Measurements from ENCODE around the gene DNAH6.

DNAH6 gene

DNA sequence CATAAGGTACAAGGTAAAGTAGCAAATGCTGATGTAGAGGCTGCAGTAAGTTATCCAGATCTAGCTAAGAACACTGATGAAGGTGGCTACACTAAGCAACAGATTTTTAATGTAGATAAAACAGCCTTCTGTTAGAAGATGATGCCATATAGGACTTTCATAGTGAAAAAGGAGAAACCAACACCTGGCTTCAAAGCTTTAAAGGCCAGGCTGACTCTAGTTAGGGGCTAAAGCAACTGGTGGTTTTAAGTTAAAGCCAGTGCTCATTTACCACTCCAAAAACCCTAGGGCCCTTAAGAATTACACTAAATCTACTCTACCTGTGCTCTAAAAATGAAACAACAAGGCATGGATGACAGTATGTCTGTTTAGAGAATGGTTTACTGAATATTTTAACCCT lies 131.0 kb downstream of the DNAH6 start:
- no peak overlapping the region for H2BK5ac ChIP-seq (ENCODE audit: low read length)
- H3K79me2 ChIP-seq (ENCODE audit: control insufficient read depth, insufficient read depth, low read length) = no peaks in the 10 kb centered on the region
- no peak overlapping the region for H3K9ac ChIP-seq (ENCODE audit: low read length)
- no peak overlapping the region for H3K27ac ChIP-seq (ENCODE audit: low read depth, low read length)
- H3K36me3 ChIP-seq (ENCODE audit: control insufficient read depth, insufficient read depth, low read length) = no peaks in the 10 kb centered on the region
- H3K4me3 ChIP-seq (ENCODE audit: low read length) = no peak overlapping the region
- H3K4me1 ChIP-seq (ENCODE audit: control insufficient read depth, low read depth, low read length) = no peaks in the 10 kb centered on the region
- no peak overlapping the region for H2BK15ac ChIP-seq (replicated peaks; ENCODE audit: low read depth)
- no peak overlapping the region for H2BK120ac ChIP-seq (ENCODE audit: low read depth, low read length)
- no peak overlapping the region for H3K4ac ChIP-seq (ENCODE audit: low read depth, low read length)
- no peak overlapping the region for H2AK5ac ChIP-seq (ENCODE audit: low read length)
- no peak overlapping the region for H4K8ac ChIP-seq (ENCODE audit: low read depth, low read length)
- no peak for DNase-seq
- H4K5ac ChIP-seq (ENCODE audit: low read length) = no peak overlapping the region
- no peak overlapping the region for H3K23ac ChIP-seq (ENCODE audit: low read length)
- no peaks in the 10 kb centered on the region for H3K27me3 ChIP-seq (ENCODE audit: insufficient read depth, low read length, poor library complexity)
- H3K79me1 ChIP-seq (ENCODE audit: low read length) = no peaks in the 10 kb centered on the region
- no peak overlapping the region for H3K4me2 ChIP-seq (ENCODE audit: low read length)
- H3K18ac ChIP-seq (ENCODE audit: low read length) = no peak overlapping the region
- H3K56ac ChIP-seq (ENCODE audit: low read length) = no peak overlapping the region

DNA sequence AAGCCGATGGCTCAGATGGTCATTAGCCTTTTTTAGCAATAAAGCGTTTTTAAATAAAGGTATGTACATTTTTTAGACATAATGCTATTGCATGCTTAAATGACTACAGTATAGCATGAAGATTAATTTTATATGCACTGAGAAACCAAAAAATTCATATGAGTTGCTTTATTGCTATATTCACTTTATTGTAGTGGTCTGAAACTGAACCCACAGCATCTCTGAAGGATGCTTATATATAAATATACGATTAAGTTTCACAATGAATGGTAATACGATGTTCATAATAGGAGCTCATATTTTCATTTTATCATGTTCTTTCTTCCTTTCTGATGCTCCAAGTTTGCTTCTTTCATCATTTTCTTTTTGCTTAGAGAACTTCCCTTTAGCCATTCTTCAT lies 132.8 kb downstream of the DNAH6 start:
- H4K5ac ChIP-seq (ENCODE audit: low read length) = no peak overlapping the region
- H2BK5ac ChIP-seq (ENCODE audit: low read length) = no peak overlapping the region

DNA sequence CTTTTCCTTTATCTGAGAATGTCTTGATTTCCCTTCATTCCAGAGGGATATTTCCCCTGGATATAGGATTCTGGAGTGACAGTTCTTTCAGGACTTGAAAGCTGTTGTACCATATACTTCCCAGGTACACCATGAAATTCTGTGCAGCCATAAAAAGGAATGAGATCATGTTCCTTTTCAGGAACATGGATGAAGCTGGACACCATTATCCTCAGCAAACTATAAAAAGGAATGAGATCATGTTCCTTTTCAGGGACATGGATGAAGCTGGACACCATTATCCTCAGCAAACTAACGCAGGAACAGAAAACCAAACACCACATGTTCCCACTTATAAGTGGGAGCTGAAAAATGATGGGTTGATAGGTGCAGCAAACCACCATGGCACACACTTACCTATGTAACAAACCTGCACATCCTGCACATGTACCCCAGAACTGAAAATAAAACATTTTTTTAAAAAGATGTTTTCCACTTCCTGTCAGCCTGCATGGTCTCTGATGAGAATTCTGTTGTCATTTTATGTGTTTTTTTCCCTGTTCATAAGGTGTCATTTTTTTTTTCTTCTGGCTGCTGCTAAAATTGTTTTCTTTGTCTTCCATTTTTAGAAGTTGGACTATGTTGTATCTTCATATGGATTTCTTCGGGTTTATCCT lies 133.3 kb downstream of the DNAH6 start:
- no peak for DNase-seq
- H2BK15ac ChIP-seq (replicated peaks; ENCODE audit: low read depth) = no peak overlapping the region
- no peaks in the 10 kb centered on the region for H3K4me1 ChIP-seq (ENCODE audit: control insufficient read depth, low read depth, low read length)
- H3K9ac ChIP-seq (ENCODE audit: low read length) = no peak overlapping the region
- H3K36me3 ChIP-seq (ENCODE audit: control insufficient read depth, insufficient read depth, low read length) = no peaks in the 10 kb centered on the region
- H3K4ac ChIP-seq (ENCODE audit: low read depth, low read length) = no peak overlapping the region
- no peak overlapping the region for H4K5ac ChIP-seq (ENCODE audit: low read length)
- H2AK5ac ChIP-seq (ENCODE audit: low read length) = no peak overlapping the region
- no peak overlapping the region for H3K56ac ChIP-seq (ENCODE audit: low read length)
- no peak overlapping the region for H4K8ac ChIP-seq (ENCODE audit: low read depth, low read length)
- no peak overlapping the region for H3K27ac ChIP-seq (ENCODE audit: low read depth, low read length)
- H3K27me3 ChIP-seq (ENCODE audit: insufficient read depth, low read length, poor library complexity) = no peaks in the 10 kb centered on the region
- no peak overlapping the region for H3K4me2 ChIP-seq (ENCODE audit: low read length)
- H3K79me2 ChIP-seq (ENCODE audit: control insufficient read depth, insufficient read depth, low read length) = no peaks in the 10 kb centered on the region
- H3K18ac ChIP-seq (ENCODE audit: low read length) = no peak overlapping the region
- H2BK120ac ChIP-seq (ENCODE audit: low read depth, low read length) = no peak overlapping the region
- H3K23ac ChIP-seq (ENCODE audit: low read length) = no peak overlapping the region
- WGBS (ENCODE audit: extremely low coverage, insufficient coverage, low lambda C conversion rate) = no CpG with 5 or more reads among the region's 2 CpGs
- no peaks in the 10 kb centered on the region for H3K79me1 ChIP-seq (ENCODE audit: low read length)
- no peak overlapping the region for H2BK5ac ChIP-seq (ENCODE audit: low read length)
- no peak overlapping the region for H3K4me3 ChIP-seq (ENCODE audit: low read length)

More for the DNA sequence above, 132.8 kb downstream of the DNAH6 start:
- Histone ChIP-seq H3K27me3 (ENCODE audit: insufficient read depth, low read length, poor library complexity) (no peaks in the 10 kb centered on the region), H3K23ac (ENCODE audit: low read length) (no peak overlapping the region), H3K79me1 (ENCODE audit: low read length) (no peaks in the 10 kb centered on the region), H2AK5ac (ENCODE audit: low read length) (no peak overlapping the region), H4K8ac (ENCODE audit: low read depth, low read length) (no peak overlapping the region), H3K4me2 (ENCODE audit: low read length) (no peak overlapping the region), H2BK15ac (replicated peaks; ENCODE audit: low read depth) (no peak overlapping the region), H3K4me1 (ENCODE audit: control insufficient read depth, low read depth, low read length) (no peaks in the 10 kb centered on the region), H3K79me2 (ENCODE audit: control insufficient read depth, insufficient read depth, low read length) (no peaks in the 10 kb centered on the region), H3K4ac (ENCODE audit: low read depth, low read length) (no peak overlapping the region), H3K56ac (ENCODE audit: low read length) (no peak overlapping the region), H2BK120ac (ENCODE audit: low read depth, low read length) (no peak overlapping the region), H3K27ac (ENCODE audit: low read depth, low read length) (no peak overlapping the region), H3K4me3 (ENCODE audit: low read length) (no peak overlapping the region), H3K36me3 (ENCODE audit: control insufficient read depth, insufficient read depth, low read length) (no peaks in the 10 kb centered on the region), H3K9ac (ENCODE audit: low read length) (no peak overlapping the region), H3K18ac (ENCODE audit: low read length) (no peak overlapping the region)
- WGBS (ENCODE audit: extremely low coverage, insufficient coverage, low lambda C conversion rate) = no CpG with 5 or more reads among the region's 4 CpGs
- DNase-seq = no peak

DNA sequence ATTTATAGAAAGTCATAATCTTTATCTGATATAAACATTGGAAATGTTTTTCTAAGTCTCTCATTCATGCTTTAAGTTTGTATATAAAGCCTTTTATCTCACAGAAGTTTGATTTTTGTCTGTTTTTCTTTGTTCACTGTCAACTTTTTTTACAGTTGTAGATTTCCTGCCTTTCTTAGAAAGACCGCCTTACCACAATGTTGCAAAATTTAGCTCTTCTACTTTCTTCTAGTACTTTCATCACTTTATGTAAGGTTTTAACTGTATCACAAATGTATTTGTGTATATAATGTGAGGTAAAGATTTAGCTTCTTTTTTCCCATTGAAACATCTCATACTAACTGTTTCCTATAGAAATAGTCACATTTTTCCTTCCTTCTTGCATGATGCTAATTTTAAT lies 136.1 kb downstream of the DNAH6 start:
- no peak for DNase-seq
- Histone ChIP-seq H3K23ac (ENCODE audit: low read length) (no peak overlapping the region), H2BK120ac (ENCODE audit: low read depth, low read length) (no peak overlapping the region), H3K79me2 (ENCODE audit: control insufficient read depth, insufficient read depth, low read length) (no peaks in the 10 kb centered on the region), H2BK15ac (replicated peaks; ENCODE audit: low read depth) (no peak overlapping the region), H3K4ac (ENCODE audit: low read depth, low read length) (no peak overlapping the region), H4K8ac (ENCODE audit: low read depth, low read length) (no peak overlapping the region), H2BK5ac (ENCODE audit: low read length) (no peak overlapping the region), H3K27ac (ENCODE audit: low read depth, low read length) (no peak overlapping the region), H2AK5ac (ENCODE audit: low read length) (no peak overlapping the region), H3K4me2 (ENCODE audit: low read length) (no peak overlapping the region), H3K56ac (ENCODE audit: low read length) (no peak overlapping the region), H3K36me3 (ENCODE audit: control insufficient read depth, insufficient read depth, low read length) (no peaks in the 10 kb centered on the region), H3K4me1 (ENCODE audit: control insufficient read depth, low read depth, low read length) (no peaks in the 10 kb centered on the region), H3K4me3 (ENCODE audit: low read length) (no peak overlapping the region), H3K27me3 (ENCODE audit: insufficient read depth, low read length, poor library complexity) (no peaks in the 10 kb centered on the region), H3K18ac (ENCODE audit: low read length) (no peak overlapping the region), H3K9ac (ENCODE audit: low read length) (no peak overlapping the region), H3K79me1 (ENCODE audit: low read length) (no peaks in the 10 kb centered on the region), H4K5ac (ENCODE audit: low read length) (no peak overlapping the region)
- no CpG with 5 or more reads among the region's 1 CpG for WGBS (ENCODE audit: extremely low coverage, insufficient coverage, low lambda C conversion rate)

DNA sequence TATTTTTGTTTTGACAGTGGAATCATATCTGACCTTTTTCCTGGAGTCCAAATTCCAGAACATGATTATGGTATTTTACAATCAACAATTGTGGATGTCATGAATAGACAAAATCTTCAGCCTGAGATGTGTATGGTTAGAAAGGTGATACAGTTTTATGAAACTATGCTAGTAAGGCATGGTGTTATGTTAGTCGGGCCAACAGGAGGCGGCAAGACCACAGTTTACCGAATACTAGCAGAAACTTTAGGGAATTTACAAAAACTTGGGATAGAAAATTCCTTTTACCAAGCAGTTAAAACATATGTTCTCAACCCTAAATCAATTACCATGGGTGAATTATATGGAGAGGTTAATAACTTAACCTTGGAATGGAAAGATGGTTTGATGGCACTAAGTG lies 137.0 kb downstream of the DNAH6 start:
- H3K9ac ChIP-seq (ENCODE audit: low read length) = no peak overlapping the region
- no peak for DNase-seq
- no peaks in the 10 kb centered on the region for H3K79me1 ChIP-seq (ENCODE audit: low read length)
- no peaks in the 10 kb centered on the region for H3K36me3 ChIP-seq (ENCODE audit: control insufficient read depth, insufficient read depth, low read length)
- no peaks in the 10 kb centered on the region for H3K4me1 ChIP-seq (ENCODE audit: control insufficient read depth, low read depth, low read length)
- H3K56ac ChIP-seq (ENCODE audit: low read length) = no peak overlapping the region
- no peak overlapping the region for H3K4me2 ChIP-seq (ENCODE audit: low read length)
- no peak overlapping the region for H3K23ac ChIP-seq (ENCODE audit: low read length)
- H4K8ac ChIP-seq (ENCODE audit: low read depth, low read length) = no peak overlapping the region
- H3K27ac ChIP-seq (ENCODE audit: low read depth, low read length) = no peak overlapping the region
- no peak overlapping the region for H3K4ac ChIP-seq (ENCODE audit: low read depth, low read length)
- H3K27me3 ChIP-seq (ENCODE audit: insufficient read depth, low read length, poor library complexity) = no peaks in the 10 kb centered on the region
- H3K4me3 ChIP-seq (ENCODE audit: low read length) = no peak overlapping the region
- no CpG with 5 or more reads among the region's 3 CpGs for WGBS (ENCODE audit: extremely low coverage, insufficient coverage, low lambda C conversion rate)
- H3K18ac ChIP-seq (ENCODE audit: low read length) = no peak overlapping the region
- no peak overlapping the region for H4K5ac ChIP-seq (ENCODE audit: low read length)
- H2BK120ac ChIP-seq (ENCODE audit: low read depth, low read length) = no peak overlapping the region
- H2AK5ac ChIP-seq (ENCODE audit: low read length) = no peak overlapping the region
- H2BK5ac ChIP-seq (ENCODE audit: low read length) = no peak overlapping the region
- no peak overlapping the region for H2BK15ac ChIP-seq (replicated peaks; ENCODE audit: low read depth)
- H3K79me2 ChIP-seq (ENCODE audit: control insufficient read depth, insufficient read depth, low read length) = no peaks in the 10 kb centered on the region

DNA sequence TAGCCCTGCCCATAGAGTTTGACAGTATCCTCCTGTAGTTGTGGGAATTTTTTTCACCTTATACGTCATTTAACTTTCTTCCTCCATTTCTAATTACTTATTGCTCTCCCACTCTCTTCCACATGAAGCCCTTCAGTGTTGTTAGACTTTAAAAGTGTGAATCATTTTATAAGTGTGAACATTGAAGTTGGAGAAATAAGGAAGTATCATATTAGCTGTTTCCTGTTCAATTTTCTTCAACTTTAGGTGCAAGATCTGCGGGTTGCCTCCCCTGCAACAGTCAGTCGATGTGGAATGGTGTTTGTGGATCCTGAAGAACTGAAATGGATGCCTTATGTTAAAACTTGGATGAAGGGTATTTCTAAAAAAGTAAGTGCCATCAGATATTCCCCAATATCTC lies 138.1 kb downstream of the DNAH6 start:
- Histone ChIP-seq H3K4me2 (ENCODE audit: low read length) (no peak overlapping the region), H4K5ac (ENCODE audit: low read length) (no peak overlapping the region), H3K18ac (ENCODE audit: low read length) (no peak overlapping the region), H3K9ac (ENCODE audit: low read length) (no peak overlapping the region), H2BK5ac (ENCODE audit: low read length) (no peak overlapping the region), H3K79me2 (ENCODE audit: control insufficient read depth, insufficient read depth, low read length) (no peaks in the 10 kb centered on the region), H2BK15ac (replicated peaks; ENCODE audit: low read depth) (no peak overlapping the region), H3K4me1 (ENCODE audit: control insufficient read depth, low read depth, low read length) (no peaks in the 10 kb centered on the region), H3K4ac (ENCODE audit: low read depth, low read length) (no peak overlapping the region), H3K56ac (ENCODE audit: low read length) (no peak overlapping the region), H2BK120ac (ENCODE audit: low read depth, low read length) (no peak overlapping the region), H3K4me3 (ENCODE audit: low read length) (no peak overlapping the region), H3K27ac (ENCODE audit: low read depth, low read length) (no peak overlapping the region), H3K36me3 (ENCODE audit: control insufficient read depth, insufficient read depth, low read length) (no peaks in the 10 kb centered on the region), H3K79me1 (ENCODE audit: low read length) (no peaks in the 10 kb centered on the region), H3K23ac (ENCODE audit: low read length) (no peak overlapping the region), H3K27me3 (ENCODE audit: insufficient read depth, low read length, poor library complexity) (no peaks in the 10 kb centered on the region), H4K8ac (ENCODE audit: low read depth, low read length) (no peak overlapping the region), H2AK5ac (ENCODE audit: low read length) (no peak overlapping the region)
- no CpG with 5 or more reads among the region's 3 CpGs for WGBS (ENCODE audit: extremely low coverage, insufficient coverage, low lambda C conversion rate)
- DNase-seq = no peak
